Nucleus accumbens (tissue), 56 donors: ENCODE measurements around the gene MSANTD1.
A peak's percentile ranks its signal among the peaks of the same experiment; 100 is the strongest.

Experiments
- DNase-seq, 56 donors: peaks; one replicate each; lab custom pipeline; 2025; lab: John Stamatoyannopoulos, UW

The MSANTD1 gene

DNA sequence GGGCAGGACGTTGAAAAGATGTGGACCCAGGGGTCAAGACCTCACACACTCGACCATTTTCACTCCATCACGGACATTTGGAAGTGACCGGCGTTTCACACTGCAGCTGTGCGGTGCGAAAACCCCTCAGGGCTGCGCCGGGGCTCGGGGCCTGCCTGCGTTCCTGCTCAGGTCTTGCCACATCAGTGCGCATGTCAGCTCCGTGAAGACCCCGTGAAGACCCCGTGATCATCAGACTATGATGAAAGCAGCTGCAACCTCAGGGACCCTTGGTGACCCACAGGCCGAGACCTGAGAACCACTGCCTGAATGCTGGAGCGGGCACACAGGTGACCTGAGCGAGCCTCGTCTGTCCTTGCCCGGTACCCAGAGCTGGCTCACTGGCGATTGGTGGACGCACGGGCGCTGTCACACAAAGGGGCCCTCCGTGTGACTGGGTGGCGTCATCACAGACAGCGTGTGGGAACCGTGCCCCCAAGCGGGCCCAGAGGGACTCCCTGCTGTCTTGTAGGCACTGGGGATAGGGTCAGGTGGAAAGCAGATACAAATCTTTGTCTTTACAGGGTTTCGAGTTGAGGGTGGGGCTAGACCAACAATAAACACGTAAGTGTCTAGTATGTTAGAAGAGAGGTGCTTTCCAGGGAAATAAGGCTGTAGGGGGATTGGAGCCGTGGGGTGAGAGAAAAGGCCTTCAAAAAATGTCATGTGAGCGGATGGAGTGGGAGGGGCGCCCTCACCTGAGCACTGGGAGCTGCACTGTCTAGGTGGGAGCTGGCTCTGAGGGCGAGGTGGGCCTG is 12.7 kb downstream of the MSANTD1 start:
- DNase-seq = no peak

DNA sequence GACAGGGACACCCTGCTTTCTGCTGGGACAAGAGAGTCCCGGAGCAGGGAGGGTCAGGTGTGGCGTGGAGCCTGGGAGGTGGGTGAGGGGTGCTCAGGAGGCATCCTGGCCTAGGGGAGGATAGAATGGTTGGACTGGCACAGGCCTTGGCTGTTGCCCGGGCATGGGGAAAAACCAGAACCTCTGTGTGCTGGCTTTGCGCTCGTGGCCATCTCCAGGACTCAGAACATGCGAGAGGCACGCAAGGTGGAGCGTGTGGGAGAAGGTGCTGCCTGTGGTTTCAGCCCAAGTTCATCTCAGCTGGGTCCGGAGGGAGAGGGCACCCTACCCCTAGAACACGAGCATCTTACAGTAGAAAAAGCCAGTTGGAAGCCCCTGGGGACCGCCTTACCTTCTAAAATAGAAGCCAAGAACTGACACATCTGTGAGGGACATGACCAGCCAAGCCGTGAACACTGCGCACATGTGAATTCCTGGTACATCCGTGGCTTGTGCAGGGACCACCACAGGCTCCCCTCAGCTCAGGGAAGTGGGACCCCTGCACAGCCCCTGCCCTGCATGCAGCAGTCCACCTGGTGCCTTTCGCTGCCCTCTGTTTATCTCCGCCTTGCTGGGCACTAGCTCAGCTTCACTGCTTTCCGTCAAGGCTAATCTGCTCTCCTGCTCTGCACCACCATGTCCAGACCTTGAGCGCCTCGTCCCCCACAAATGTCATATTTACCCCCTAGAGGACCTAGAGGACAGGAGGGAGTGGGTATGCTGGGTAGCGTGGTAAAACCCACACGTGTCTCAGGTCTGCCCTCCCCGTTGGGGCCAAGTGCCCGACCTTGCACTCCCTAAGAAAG is 13.5 kb downstream of the MSANTD1 start:
- no peak for DNase-seq

DNA sequence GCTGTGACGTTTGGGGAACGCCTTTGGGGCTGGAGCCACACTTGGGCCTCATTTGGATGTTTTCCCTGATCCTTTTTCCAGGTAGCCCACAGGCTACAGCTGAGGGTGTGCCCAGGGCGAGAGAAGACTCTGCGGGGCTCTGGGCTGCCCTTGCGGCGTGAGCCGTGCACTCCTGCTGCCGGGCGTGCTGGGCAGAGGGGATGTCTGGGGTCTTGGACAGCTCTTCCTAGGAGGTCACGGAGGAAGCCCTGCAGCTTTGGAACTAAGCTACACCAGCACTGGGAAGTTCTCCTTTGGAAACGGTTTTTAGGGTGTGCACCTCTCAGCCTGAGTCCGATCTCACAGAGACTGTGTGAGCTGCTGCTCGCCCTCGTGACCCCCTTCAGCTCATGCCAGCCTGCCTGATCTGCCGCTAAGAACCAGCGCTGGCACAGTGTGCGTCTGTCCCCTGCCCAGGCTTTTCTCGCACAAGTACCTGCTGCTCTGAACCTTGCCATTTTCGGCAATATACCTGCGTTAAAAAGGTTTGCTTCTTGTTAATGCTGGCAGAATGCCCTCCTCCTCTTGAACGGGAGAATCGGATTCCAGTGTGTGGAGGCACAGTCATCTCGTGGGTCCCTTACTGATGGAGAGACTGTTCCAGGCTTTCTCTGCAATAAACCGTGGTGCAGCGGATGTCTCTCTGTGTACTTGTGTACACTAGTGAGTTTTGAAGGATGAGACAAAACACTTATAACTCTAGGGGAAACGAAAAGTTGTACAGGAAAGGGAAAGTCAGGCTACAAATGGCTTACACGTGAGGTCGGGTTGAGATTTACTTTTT is 14.3 kb downstream of the MSANTD1 start:
- DNase-seq = no peak

DNA sequence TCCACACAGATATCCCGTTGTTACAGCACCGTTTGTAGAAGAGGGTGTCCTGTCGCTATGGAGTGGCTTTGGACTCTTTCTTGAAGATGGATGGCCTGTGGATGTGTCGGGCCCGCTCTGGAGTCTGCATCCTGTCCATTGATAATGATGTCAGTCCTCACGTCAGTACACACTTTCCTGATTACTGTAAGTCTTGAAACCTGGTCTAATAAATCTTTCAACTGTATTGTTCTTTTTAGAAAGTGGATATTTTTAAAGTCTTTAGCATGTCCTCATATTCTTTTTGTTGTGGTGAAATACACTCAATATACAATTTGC is 14.9 kb downstream of the MSANTD1 start:
- no peak for DNase-seq

DNA sequence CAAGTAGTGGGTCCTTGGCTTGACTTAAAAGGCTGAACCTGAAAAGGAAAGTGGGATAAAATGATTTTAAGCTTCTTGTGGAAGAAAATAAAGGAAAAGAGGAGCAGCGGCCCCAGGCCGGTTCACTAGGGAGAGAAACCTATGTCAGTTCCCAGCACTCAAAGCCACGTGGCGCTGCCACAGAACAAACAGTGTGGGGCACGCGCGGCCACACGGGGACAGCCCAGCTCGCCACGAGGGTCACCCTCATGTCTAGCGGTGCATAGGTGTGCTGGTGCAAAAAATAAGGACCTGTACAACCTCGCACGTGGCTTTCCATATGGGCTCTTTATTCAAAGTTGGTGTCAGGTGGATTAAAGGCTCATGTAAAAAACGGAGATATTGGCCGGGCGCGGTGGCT is 17.1 kb downstream of the MSANTD1 start:
- DNase-seq = no peak

DNA sequence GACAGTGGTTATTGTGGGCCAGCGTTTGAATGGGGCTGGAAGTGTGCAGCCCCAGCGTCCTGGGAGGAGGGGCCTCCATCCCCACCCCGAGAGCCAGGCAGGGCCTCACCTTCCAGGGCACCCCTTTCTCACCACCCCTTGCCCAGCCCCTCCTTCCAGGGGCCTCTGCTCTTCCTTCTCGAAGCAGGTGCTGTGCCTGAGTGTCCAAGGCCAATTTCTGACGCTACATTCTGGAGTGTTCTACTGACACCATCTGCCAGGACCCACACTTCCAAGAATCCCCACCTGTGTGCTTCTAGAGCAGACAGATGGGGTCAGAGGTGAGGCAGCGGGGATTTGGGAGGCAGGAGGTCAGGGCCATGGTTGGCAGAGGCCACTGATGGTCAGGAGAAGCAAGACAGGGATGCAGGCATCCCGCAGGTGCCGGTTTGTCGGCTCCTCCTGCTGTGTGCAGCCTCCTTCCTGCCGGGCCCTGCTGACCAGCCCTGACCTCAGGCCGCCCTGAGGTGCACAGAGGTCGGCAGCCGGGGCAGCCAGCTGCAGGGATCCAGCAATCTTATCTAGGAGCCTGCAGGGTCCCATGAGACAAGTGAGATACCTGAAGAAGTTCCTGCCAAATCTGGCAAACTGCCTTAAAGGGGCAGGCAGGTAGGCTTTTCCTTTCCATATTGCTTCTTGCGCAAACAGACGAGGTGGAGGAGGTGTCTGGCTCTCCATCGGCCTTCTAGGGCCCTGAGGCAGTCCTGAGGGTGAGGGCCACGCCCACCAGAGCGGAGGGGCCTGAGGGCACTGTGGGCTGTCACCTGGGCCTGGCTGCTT is 18.8 kb downstream of the MSANTD1 start:
- no peak for DNase-seq

DNA sequence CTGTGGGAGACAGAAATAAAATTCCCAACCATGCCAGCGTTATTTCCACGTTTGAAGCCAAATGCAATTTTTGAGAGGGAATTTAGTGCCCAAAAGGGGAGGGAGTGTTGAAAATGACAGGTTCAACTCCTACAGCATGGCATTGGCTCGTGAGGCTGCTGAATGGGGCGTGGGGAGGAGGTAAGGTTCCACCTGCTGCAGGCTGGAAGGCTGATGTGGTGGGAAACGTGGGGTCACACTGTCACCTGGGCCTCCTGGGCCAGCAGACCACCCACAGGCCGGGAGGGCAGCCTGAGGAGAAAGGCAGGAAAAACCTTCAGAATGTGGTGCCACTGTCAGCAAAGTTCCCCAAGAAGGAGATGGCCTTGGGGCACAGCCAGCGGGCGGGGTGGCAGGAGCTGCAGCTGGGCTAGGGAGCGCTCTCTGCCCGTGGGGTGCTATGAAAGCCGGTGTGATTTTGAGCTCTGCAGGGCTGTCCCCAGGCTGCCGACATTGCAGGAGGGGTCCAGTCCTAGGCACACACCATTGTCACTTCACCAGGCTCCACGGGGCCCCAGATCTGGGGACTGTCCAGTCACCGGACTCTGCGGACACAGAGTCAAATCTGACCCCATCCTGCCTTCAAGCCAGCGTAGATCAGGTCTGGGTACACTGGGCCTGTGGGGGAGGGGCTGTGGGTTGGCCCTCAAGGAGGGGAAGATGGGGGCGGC is 19.6 kb downstream of the MSANTD1 start:
- no peak for DNase-seq

DNA sequence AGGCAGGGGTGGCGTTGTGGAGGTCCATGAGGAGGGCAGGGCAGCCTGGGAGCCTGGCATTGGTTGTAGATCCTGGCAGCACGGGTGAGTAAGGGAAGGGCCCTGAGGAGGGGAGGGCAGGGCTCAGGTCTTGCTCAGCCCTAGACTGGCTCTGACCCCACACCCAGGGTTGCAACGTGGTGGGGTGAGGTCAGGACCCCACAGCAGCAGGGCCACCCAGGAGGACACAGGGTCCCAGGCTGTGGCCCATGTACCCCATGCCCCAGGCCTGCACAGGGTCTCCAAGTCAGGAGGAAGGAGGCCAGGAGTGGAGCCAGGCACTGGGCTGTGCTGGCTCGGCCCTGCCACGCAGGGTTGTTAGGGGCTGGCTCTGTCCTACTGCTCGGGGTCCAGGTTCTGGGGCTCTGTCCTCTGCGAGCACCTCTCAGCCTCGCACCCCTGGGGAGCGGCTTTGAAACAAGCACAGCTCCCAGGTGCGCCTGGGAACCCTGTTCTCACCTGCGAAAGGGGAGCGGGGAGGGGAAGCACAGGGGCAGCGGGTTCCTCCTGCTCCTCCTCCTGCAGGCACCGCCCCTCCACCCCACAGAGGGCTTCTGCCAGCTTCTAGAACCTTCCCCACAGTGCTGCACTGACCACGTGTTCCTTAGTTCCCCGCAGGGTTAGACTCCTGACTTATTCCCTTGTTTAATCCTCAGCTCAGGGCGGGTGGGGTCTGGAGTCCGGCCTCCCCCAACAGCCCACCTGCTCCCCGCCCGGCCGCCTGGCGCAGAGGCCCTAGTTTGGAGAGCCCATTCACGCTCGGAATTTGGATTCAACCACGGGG is 20.4 kb downstream of the MSANTD1 start:
- peak in 4 of 56 donors; percentile 11 to 50 (median 36) for DNase-seq

DNA sequence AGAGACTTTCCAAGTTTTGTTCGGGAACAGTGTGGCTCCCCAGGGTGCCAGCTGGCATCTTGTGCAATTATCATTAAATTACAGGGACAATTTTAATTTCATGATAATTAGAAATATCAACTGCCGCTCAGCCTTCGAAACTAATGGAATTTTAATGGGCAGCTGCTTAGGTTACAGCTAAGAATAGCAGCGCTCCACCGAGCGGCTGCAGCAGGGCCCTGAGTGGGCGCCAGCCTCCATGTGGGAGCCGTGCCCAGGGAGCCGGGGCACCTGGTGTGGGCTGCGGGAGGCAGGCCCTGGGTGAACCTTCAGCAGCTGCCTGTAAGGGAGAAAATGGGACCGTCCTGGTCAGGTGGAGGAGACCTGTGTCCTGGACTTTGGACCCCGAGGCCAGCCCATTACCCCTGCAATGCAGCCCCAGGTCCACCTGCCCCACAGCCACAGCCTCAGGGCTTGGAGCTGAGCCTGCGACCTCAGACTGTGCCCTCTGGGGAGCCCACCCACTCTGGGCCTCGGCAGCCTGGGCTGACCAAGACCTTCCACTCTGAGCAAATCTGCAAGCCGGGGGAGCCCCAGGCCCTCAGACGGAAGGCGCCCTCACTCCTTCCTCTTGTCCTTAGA is 21.1 kb downstream of the MSANTD1 start:
- DNase-seq = peak in 3 of 56 donors; percentile 28 to 49 (median 40)

DNA sequence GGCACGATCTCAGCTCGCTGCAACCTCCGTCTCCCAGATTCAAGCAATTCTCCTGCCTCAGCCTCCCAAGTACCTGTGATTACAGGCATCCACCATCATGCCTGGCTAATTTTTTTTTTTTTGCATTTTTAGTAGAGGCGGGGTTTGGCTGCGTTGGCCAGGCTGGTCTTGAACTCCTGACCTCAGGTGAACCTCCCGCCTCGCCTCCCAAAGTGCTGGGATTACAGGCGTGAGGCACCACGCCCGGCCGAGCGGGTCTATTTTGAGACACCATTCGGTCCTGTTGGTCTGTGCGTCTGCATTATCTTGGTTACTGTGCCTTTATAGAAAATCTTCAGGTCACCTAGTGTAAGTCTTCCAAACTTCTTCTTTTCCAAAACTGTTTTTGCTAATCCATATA is 22.2 kb downstream of the MSANTD1 start:
- DNase-seq = no peak

DNA sequence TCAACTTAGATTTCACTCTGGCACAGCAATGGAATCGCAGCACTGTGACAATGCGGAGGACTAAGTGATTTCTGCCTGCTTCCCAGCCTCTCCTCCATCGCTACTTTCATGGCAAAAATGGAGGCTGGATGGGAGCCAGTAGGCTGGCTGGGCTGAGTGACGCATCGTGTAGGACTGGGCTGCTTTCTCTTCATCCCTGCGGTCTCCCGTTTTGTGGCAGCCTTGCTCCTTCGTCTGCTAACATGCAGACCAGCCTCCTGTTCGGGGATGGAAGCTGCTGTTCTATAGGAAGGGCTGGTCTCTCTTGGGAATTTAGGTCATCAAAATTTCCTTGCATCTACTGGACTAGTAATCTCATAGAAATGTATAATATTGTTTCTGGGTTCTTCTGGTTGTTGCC is 28.0 kb downstream of the MSANTD1 start:
- peak in 15 of 56 donors; percentile 16 to 71 (median 33) for DNase-seq

DNA sequence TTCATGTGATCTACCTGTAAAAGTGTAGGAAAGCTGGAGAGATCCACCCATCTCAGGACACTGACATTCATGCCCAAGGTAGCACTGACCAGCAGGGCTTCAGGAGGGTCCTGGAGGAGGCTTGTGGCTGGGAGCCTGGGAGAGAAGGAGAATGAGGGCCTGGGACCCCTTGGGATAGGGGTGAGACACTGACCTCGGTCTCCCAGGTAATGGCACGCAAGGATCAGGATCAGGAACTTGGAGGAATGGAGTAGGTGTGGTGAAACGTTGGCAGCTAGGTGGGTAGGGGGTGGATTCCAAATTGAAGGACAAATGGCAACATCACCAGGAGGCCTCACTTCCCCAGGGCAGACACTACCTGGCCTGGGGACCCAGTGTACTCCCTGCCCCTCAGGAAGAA is 31.5 kb downstream of the MSANTD1 start:
- DNase-seq = no peak

DNA sequence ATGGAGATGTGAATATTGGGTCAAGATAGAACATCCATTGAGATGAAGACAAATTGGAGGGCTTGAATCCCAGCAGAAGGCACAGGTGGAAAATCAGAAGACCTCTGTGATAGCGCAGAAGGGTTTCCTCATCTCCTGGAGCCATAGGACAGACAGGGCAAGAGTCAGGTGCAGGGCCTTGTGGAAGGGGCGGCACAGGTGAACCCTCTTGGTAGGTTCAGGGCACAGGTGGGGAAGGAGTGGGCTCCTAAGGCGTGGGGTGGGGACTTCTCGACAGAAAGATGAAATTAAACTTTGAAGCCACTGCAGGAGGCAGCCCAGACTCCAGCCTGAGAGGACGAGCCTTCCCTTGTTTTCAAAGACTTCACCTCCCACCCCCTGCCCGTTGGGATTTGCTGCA is 34.5 kb downstream of the MSANTD1 start:
- no peak for DNase-seq

DNA sequence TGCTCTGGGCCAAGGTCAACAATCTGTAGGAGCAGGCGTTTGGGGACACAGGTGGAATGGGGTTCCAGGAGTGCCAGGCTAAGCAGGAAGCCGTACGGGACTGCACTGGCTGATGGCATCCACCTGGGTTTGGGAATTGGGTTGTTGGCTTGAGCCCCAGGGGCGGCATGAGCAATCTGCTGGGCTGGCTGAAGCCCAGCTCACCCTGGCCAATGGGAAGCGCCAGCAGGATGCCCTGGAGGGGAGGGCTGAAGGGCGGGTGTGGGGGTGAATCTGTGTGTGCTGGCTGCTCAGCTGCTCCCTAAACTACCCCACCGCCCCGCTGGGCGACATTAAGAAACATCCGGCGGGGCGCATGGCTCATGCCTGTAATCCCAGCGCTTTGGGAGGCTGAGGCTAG is 35.0 kb downstream of the MSANTD1 start:
- DNase-seq = no peak

DNA sequence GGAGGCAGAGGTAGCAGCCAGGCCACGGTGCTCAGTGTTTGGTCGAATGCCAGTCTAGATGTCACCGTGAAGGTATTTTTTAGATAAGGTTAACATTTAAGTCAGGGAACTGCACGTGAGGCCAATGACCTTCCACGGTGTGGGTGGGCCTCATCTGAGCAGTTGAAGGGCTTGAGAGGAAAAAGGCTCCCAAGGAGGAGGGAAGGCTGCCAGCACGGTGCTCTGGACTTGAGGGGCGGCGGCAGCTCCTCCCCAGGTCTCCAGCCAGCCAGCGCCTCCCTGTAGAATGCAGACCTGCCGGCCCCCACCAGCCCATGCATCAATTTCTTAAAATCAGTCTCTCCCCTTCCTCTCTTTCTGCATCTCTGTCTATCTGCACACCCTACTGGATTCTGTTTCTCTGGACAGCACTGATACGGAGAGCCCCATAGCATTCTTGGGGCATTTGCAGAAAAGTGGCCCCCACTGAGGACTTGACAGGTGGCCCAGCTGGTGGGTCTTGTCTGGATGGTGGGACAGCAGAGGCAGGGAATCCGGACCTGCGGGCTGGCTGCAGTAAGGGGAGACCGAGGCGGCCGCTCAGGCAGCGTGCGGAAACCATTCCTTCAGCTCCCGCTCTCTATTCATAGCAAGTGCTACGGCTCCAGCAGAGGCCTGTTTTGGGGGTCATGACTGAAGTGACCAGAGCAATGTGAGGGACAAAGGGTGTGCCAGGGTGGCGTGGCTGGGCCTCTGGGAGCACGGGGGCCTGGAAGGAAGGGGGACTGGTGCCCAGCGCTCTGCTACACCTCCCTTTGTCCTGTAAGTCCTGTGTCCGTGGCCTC is 36.0 kb downstream of the MSANTD1 start:
- DNase-seq = no peak

DNA sequence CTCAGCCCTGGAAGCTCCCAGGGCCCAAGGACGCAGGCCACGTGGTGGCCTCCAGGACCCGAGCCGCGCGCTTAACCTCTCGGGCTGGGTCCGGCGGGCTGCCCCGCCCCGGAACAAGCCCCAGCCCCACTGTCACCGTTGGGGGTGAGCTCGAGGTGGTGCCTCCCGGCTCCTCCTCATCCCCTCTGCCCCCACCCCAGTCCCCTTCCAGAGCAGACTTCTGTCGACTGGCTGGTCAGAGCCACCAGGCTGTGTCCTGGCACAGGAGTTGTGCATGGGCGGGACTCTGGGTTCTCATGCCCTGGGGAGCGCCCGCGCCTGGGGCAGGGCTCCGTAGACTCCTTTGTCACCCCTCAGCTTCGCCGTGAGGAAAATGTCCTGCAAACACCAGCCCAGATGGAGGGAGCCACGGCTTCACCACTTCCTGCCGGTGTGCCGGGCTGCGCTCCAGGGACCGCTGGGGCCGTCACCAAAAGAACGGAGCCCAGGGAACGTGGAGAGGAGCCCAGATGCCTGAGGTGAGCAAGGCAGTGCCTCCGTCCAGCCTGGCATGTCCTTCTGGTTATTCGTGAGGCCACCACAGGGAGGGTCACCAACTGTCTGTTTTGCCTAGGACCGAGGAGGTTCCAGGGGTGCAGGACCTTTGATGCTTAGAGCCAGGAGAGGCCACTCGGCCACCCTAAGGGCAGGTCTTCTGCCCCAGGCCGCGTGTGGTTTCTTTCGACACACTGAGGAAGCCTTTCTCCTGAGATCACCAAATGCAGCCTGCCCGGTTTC is 36.8 kb downstream of the MSANTD1 start:
- DNase-seq = no peak
